GM15510 (cell line): Measurements from ENCODE around the gene TXNDC17.

Experiments used
- POLR2A ChIP-seq: IDR thresholded peaks from 3 replicates; pipeline ENCODE4 v1.6.1; 2011; ENCODE audit warnings: borderline replicate concordance; ENCODE audit not compliant: insufficient read length; ENCODE audit errors: extremely low read depth

The TXNDC17 gene

DNA sequence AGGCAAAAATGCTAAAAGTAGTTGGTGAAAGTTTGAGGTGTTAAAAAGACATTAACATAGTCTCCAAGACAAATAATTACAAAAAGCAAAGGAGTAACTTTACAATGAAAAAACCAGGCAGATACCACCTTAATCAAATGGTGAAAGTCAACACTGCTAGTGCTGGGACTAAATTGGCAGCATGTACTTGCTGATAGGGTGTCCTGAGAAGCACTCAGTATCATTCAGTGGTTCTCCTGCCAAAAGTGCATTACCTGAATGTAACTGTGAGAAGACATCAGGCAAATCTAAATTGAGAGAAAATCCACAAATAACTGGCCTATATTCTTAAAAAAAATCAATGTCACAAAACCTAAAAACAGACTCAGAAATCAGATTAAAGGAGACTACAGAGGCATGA is 8.3 kb upstream of the TXNDC17 start:
- TF ChIP-seq POLR2A: no peak

DNA sequence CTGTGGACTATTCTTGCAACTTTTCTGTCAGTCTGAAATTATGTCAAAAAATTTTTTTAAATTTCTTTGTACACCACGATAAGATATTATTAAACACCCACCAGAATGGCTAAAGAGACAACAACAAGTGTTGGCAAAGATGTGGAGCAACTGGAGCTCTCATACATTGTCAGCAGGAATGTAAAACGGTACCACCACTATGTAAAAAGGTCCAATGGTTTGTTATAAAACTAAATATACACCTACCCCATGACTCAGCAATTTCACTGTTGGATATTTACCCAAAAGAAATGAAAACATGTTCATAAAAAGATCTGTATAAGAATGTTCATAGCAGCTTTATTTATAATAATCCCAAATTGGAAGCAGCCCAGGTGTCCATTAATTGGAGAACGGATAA is 7.6 kb upstream of the TXNDC17 start:
- no peak for TF ChIP-seq POLR2A

DNA sequence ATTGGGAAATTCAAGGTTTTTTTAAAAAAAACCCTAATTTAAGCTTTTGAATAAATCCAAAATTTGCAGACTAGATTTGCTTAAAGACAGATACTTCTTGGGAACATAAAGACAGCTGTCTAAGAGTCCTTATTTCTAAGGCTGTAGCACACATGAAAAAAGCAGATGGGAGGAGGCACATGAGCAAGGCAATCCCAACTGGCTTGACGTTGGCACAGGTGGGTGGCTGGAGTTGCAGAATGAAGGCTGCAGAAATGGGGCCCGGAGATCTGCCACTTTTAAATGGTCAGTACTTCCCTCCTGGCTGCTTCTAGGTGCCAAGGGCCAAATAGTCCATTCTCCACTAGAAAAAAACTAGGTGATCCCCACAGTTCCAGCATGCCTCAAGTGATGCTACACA is 4.8 kb upstream of the TXNDC17 start:
- no peak for TF ChIP-seq POLR2A

DNA sequence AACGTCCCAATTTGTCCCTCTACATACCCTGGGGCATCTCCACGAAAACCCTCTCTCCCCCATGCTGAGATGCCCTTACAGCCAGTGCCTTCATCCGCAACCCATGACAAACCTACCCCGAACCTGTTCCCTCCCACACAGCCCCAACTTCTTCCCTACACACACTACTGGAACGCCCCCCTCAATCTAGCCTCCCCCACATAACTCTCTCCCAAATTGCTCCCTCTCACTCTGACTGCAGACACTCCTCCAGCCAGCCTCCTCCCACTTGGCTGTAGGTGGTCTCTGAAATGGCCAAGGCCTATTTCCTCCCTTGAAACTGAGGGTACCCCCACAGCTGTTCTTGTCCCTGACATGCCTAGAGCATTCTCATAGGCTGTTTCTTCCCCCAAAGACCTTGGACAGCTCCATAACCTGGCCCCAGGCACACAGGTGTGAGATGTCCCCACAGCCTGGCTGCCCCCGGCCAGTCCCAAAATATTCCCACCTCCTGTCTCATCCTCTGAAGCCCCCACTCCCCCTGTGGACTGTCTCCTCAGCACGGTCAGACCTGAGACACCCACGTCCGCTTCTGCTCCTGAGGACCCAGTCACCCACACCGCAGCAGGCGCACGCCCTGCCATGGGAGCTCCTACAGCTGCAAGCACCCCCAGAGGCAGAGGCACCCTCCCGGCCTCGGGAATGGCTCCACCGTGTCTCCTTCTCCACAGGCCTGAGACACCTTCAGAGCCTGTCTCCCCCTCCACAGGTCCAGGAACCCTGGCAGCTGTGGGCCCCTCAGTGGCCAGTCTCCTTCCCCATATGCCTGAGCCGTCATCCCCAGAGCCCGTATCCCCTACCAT is 4.0 kb upstream of the TXNDC17 start:
- no peak for TF ChIP-seq POLR2A

DNA sequence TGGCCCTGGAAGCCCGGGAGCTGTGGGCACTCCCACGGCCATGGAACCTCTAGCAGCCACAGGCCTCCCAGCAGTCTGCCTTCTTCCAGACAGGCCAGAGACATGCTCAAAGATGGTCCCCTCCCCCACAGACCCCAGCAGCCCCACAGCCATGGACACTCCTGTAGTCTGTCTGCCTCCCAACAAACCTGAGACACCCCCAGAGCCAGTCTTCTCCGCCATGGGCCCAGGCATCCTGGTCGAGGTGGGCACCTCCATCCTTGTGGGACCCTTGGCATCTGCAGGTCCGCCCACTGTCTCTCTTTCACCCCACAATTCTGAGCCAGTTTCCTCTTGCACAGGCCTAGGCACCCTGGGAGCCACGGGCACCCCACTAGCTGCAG is 3.4 kb upstream of the TXNDC17 start:
- no peak for TF ChIP-seq POLR2A

DNA sequence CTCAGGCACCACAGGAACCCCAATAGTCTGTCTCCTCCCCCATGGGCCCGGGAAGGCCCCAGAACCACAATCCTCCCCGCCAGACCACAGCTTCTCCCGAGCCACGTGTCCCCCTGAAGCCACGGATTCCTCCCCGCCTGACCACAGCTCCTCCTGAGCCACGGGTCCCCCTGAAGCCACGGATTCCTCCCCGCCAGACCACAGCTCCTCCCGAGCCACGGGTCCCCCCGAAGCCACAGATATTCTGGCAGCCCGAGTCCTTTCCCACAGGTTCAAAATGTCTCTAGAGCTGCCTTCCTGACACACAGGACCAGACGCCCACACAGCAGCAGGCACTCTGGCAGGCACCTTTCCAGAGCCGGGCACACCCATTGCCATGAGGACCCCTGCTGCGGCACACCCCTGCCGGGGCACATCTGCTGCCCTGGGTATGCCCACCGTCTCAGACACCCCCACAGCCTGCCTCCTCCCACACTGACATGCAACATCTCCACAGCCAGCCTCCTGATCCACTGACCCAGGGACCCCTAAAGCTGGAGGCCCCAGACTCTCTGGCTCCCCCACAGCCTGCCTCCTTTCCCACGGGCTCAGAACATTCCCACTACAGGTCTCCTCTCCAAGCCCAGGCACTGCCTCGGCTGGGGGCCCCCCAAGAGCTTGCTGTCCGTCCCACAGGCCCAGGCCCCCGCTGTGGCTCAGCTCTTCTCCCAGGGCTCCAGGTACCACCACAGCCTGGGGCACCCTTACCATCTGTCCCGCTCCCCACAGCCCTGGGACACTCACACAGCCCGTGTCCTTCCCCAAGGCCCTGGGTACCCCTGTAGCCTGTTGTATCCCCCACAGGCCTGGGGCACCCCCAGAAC is 2.6 kb upstream of the TXNDC17 start:
- TF ChIP-seq POLR2A: no peak

DNA sequence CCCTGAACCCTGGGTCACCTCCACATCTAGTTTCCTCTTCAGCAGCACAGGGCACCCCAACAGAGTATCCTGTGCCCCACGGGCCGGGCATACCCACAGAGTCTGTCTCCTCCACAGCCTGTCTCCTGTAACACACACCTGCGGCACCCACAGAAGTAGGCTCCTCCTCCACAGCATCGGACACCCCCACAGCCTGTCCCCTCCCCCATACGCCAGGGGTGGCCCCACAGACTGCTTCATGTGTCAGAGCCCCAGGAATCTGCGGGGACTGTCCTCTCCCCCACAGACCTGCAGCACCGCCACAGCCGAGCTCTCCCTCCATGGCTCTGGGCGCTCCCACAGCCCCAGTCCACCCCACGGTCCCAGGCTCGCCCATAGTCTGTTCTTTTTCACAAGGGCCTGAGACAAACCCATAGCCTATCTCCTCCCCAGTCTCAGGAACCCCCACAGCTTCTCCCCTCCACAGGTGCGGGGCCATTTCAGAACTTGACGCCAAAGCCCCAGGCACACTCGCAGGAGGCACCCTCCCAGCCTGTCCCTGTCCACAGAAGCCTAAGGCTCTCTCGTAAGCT is 1.8 kb upstream of the TXNDC17 start:
- no peak for TF ChIP-seq POLR2A

DNA sequence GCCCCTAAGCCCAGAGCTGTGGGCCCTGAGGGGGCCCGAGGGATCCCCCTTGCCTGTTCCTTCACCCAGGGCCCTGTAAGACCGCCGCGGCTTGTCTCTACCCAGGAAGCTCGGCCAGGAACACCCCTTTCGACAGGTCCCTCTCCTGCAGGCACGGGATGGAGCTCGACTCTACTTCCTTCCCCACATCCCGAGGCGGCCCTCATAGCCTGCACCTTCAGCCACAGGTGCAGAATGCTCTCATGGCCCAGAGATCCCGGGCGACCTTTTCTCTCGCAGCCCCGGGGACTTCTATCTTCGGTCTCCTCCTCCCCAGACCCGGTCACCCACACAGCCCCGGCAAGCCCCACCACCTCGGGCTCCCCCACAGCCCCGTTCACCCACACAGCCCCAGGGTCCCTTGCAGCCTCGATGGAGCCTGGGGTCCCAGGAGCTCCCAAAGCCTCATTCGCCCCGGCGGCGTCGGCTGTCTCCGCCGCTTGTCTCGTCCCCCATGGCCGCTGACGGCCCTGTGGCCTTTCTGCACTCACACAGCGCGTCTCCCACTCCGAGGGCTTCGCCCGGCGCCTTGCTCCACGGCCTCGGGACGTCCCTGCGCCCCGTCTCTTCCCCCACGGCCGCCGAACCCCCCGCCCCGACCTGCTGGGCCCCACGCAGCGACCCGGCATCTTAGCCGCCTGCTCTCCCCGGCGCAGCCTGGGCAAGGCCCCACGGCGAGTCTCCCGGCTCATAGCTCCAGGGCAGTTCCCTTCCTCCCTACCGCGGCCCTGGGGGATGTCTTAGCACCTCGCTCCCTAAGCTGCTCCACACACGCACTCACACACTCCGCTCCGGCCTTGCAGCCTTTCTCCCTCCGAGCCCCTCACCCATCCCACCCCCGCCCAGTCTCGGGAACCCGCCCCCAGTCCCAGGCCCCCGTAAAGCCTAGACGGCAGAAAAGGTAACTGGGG is 999 bp upstream of the TXNDC17 start:
- TF ChIP-seq POLR2A: no peak

DNA sequence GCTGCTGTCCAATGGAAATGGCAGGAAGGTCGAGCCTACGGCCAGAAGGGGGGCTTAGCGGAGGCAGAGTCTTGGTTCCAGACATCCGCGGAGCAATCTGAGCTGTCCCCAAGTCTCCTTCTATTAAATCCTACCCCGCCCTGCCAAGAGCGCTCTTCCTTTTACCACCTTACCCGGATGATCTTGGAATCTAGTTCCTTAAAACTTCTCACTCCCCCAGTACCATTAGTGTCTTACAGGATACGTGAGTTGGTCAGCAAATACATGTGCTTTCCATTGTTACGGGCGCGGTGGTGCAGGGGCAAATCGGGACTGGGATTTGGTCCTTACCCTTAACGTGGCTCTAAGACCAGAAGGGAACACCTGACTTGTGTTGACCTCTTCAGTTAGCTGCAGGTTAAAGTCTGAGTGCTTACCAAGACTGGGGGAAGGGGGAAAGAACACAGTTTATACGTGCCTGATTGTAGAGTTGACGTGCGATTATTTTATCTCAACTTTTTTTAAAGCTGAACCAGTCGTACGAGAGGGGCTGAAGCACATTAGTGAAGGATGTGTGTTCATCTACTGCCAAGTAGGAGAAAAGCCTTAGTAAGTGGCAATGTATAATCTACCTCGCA is 495 bp downstream of the TXNDC17 start:
- no peak for TF ChIP-seq POLR2A

DNA sequence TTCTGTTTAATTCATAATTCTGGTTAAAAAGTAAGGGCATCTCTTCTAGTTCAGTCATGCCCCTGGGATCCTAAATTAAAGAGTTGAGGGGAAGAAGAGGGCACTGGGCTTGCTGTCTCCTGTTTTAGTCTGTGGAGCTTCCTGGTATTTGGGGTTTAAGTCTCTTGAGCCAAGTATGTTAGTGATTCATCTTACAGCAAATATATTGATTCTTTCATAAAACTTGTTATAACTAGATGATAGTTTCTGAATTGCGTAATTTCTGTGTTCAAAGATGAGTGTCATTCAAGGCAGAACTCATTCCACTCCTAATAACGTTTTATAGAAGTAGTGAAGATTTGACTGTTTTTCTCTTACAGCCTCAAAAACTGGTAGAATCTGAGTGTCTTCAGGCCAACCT is 1.7 kb downstream of the TXNDC17 start:
- no peak for TF ChIP-seq POLR2A

DNA sequence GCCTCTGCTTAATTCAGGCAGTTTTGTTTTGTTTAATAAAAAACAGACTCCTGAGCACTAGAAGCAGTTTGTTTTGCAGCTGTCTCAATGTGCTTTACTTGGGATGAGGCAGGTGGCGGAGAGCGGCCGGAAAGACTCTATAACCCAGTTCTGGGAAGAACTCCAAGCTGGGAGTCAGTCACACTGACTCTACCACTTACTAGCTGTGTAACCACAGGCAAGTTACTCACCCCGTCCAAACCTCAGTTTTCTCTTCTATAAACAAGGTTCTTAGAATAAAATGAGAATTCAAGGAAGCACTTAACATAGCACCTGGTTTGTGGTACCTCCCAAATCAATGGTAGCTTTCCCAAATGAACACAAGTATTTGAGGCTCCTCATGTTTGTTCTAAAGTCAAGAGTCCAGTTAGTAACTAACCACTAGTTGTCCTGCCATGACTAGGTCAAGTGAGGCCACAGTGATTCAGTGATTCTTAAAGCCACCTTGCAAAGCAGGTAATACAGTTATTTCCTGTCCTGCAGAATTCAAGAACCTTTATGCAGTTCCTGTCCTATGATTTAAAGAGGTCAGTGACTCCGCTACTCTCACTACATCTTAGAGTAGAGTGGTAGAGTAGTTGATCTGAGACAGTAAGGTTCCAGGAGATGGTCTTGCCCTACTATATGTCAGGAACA is 2.7 kb downstream of the TXNDC17 start:
- TF ChIP-seq POLR2A: no peak

DNA sequence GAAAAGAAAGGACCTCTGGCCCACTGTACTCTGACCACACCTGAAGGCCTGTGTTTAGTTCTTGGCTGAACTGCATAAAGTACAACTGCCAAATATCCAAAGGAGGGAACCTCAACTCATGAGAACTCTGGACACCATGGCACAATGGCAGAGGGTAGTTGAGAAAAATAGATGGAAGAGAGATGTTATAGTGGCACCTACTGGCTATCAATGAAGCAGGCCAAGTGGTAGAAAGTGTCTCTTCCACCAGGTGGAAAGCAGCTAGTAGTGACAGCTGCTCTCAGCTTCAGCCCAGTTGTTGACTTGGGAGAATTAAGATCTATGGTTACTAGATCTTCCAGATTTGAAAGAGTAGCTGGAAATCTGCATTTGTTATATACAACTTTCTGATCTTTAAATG is 7.3 kb downstream of the TXNDC17 start:
- no peak for TF ChIP-seq POLR2A

DNA sequence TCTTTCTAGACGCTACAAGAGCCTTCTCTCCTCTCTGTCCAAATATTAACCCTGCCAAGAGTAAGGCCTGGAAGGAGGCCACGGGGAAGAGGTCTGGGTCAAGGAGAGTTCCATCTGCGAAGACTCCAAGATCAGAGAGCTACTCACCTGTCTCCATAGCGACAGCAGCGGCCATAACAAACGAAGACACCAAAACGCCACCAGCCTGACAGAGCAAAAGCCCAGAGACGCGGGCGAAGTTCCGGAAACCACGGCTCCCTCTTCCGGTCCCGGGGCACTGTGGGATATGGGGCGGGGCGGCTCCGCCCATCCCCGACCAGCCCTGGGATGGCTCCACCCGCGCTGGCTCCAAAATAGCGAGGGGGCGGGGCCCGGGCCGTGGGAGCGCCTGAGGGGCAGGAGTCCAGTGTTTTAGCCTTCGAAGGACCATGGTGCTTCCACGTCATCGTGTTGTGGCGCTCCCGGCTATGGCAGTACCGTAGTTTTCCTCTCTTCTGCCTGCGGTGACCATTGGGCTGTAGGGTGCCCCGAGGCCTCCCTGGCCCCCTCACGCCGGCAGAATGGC is 10.6 kb downstream of the TXNDC17 start, which contains the start of the genes C17orf100 and MED31:
Gene C17orf100 (plus strand): TSS at position 409 of the 565 bp plus-strand sequence. CDS start 152 bp downstream, at position 561.
Gene MED31 (minus strand): TSS at position 252 of the 565 bp plus-strand sequence. CDS start 77 bp downstream, at position 175.
- peak; percentile 69 for TF ChIP-seq POLR2A
